Measurements from ENCODE around the gene TENM4.

Gene TENM4

DNA sequence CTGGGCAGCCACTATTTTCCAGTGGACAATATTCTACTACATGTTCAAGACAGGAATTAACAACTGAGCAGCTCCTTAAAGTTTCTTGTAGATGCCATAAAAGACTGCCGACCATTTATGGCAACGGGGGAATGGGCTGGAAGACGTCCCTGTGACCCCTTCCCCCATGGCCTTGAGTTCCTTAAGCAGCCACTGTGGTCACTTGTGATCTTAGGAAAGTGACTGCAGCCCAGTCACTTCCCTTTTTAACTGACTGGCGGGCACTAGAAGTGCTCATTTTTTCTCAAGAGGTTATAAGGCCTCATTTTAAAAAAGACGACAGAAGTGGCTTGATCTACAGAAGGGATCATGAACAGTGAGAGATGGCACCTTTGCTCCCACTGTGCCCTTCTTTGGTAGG lies 713.0 kb downstream of the TENM4 start:
- H3K4me3 ChIP-seq = no peak overlapping the region
- DNase-seq (ENCODE audit: low spot score) = no peak

DNA sequence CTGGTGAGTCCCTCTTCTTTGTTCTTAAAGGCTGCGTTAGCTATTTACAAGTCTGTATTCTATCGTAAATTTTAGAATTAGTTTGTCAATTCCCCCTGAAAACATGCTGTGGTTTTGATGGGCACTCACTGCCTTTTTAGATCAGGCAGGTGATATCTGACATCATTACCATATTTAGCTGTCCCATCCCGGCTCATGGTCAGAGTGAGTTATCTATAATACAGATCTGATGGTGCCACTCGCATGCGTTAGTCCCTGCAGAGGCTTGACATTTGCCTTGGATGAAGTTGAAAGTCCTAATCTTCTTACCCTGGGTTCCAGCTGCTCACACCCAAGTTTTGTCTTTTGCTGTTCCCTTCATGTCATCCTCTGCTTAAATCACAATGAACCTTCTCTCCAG lies 715.6 kb downstream of the TENM4 start:
- no peak overlapping the region for H3K4me3 ChIP-seq
- no peak for DNase-seq (ENCODE audit: low spot score)
- no peak overlapping the region for H3K27ac ChIP-seq
- TF ChIP-seq, protein P1, sequence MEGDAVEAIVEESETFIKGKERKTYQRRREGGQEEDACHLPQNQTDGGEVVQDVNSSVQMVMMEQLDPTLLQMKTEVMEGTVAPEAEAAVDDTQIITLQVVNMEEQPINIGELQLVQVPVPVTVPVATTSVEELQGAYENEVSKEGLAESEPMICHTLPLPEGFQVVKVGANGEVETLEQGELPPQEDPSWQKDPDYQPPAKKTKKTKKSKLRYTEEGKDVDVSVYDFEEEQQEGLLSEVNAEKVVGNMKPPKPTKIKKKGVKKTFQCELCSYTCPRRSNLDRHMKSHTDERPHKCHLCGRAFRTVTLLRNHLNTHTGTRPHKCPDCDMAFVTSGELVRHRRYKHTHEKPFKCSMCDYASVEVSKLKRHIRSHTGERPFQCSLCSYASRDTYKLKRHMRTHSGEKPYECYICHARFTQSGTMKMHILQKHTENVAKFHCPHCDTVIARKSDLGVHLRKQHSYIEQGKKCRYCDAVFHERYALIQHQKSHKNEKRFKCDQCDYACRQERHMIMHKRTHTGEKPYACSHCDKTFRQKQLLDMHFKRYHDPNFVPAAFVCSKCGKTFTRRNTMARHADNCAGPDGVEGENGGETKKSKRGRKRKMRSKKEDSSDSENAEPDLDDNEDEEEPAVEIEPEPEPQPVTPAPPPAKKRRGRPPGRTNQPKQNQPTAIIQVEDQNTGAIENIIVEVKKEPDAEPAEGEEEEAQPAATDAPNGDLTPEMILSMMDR (IDR thresholded peaks at IDR 0.05) = no peak

More for the DNA sequence above, 713.0 kb downstream of the TENM4 start:
- TF ChIP-seq, protein P1 (IDR thresholded peaks at IDR 0.05) = no peak
- H3K27ac ChIP-seq = no peak overlapping the region

DNA sequence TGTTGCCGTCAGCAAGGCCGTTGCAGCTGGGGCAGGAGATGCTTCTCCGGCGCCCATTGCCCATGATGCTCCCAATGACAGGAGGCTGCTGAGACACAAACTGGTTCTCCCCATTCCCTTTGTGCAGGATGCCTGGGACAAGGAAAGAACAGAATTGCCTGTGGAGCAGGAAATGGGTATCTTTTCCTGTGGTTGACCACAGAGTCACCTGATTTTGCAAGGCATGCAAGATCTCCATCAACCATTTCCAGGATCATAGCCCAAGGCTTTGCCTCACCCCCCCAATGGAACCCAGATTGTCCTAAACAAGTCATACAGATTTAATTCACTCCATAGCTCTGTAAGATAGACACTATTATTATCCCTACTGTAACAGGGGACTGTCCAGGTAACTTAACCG lies 718.0 kb downstream of the TENM4 start:
- TF ChIP-seq, protein P1 (IDR thresholded peaks at IDR 0.05) = no peak

DNA sequence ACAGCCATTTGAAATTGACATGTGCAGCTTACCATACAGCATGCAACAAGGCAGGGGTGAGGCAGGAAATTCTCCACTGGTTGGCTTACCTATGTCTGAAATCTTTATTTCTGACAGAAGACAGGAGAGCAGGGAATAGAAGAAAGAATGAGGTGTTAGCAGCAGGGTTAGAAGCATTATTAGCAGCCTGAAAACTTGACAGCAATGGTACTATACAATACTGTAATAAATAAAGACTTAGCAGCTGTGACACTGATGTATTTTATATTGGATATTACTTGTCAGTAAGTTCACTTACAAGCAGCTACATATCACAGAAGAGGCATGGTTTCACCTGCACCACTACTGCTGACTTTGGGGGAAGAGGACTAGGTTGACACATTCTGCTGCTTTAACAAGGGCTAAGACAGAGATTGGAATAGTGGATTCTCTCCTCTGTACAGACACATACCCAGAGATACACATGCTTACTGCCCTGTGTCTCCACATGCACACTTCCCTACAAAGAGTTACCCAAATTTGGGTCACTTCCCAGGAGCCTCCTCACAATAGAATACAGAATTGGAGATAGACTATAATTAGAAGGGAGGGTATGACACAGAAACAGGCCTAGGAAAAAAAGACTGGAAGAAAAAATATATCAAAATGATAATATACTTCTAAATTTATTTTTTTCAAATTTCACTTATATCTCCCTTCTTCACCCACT lies 720.4 kb downstream of the TENM4 start:
- no peak overlapping the region for H3K4me3 ChIP-seq
- no peak for DNase-seq (ENCODE audit: low spot score)
- no peak overlapping the region for H3K27ac ChIP-seq
- TF ChIP-seq, protein P1 (IDR thresholded peaks at IDR 0.05) = no peak

More for the DNA sequence above, 718.0 kb downstream of the TENM4 start:
- DNase-seq (ENCODE audit: low spot score) = no peak
- no peak overlapping the region for H3K4me3 ChIP-seq
- no peak overlapping the region for H3K27ac ChIP-seq

DNA sequence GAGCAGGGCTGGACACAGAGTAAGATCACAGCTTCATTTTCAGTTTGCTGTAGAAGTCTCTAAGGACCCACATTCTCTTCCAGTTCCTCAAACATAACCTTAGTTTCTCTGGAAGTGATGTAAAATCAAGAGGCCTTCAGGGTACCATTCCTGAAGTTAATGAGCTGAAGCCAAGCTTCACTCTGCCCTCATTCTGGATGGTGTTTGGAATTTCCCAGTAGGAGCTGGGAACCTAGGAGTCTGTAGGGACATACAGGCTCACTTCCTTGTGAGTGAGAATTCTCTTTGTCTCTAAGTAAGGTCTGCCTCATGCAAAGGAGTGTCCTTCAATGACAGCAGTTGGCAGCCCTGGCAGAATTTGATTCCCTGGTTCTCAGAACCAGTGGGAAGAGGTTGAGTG lies 723.8 kb downstream of the TENM4 start:
- TF ChIP-seq, protein P1 (IDR thresholded peaks at IDR 0.05) = no peak
- H3K4me3 ChIP-seq = no peak overlapping the region
- no peak for DNase-seq (ENCODE audit: low spot score)
- no peak overlapping the region for H3K27ac ChIP-seq

DNA sequence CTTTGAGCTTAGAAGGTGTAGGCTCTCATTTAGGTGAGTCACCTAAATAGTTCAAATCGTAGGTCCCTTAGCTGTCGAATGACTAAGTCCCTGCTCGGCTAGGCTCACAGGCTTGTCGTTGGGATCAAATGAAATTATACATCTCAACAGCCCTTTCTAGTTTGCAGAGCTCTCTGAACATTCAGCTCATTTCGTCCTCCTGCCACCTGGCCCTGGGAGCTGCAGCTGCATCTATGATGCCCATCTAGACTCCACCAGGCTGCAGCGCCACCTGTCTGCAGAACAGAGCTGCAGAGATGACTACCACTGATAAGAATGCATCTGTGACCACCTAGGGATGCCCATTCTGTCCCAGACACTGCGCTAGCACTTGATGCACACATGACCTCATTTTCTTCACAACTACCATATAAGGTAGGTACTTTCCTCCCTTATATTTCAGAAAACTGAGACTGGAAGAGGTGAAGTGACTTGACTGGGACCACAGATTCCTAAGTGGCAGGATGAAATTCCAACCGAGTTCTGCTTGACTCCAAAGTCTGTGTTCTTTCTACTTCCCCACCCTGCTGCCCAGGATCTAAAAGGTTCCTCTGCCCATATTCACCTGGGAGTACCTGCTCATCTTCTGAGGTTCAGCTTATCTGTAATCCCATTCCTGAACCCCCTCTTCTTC lies 725.1 kb downstream of the TENM4 start:
- no peak for DNase-seq (ENCODE audit: low spot score)
- Histone ChIP-seq H3K4me3 (no peak overlapping the region), H3K27ac (no peak overlapping the region)
- TF ChIP-seq, protein P1 (IDR thresholded peaks at IDR 0.05) = peak; percentile 66

DNA sequence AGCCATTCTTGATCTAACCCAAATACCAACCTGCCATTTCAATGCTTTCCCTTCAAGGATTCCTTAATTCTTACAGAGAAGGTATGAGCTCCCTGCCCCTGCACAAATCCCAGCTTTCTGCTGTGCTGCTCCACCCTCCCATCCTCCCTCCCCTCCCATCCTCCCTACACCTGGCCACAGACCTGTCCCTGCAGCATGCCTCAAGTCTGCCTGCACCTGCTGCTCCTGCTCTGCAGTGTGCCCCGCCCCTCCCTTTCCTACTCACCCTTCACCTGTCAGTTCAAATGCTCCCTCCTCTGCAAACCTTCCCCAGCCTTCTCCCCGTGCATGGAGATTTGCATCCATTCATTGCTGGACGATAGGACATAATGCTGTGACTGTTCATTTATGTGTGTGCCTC lies 726.3 kb downstream of the TENM4 start:
- Histone ChIP-seq H3K27ac (no peak overlapping the region), H3K4me3 (no peak overlapping the region)
- TF ChIP-seq, protein P1 (IDR thresholded peaks at IDR 0.05) = no peak
- no peak for DNase-seq (ENCODE audit: low spot score)
